Epithelial cell of umbilical artery (primary cell): ENCODE data around the gene MPP3. TPM values are rescaled to one million over a fixed set of nuclear protein-coding genes. Genes with fewer than 3 reads are reported as not detected.

Experiments used
- total RNA-seq: library from RNA; depleted of rRNA; stranded (reverse); fragments of >200 nt; gene quantifications from 2 replicates; pipeline ENCODE4 v1.2.3, GENCODE V29; 2014

The MPP3 gene, protein sequence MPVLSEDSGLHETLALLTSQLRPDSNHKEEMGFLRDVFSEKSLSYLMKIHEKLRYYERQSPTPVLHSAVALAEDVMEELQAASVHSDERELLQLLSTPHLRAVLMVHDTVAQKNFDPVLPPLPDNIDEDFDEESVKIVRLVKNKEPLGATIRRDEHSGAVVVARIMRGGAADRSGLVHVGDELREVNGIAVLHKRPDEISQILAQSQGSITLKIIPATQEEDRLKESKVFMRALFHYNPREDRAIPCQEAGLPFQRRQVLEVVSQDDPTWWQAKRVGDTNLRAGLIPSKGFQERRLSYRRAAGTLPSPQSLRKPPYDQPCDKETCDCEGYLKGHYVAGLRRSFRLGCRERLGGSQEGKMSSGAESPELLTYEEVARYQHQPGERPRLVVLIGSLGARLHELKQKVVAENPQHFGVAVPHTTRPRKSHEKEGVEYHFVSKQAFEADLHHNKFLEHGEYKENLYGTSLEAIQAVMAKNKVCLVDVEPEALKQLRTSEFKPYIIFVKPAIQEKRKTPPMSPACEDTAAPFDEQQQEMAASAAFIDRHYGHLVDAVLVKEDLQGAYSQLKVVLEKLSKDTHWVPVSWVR
- total RNA-seq, result 5.5 and 6.8 TPM in 2 replicates

DNA sequence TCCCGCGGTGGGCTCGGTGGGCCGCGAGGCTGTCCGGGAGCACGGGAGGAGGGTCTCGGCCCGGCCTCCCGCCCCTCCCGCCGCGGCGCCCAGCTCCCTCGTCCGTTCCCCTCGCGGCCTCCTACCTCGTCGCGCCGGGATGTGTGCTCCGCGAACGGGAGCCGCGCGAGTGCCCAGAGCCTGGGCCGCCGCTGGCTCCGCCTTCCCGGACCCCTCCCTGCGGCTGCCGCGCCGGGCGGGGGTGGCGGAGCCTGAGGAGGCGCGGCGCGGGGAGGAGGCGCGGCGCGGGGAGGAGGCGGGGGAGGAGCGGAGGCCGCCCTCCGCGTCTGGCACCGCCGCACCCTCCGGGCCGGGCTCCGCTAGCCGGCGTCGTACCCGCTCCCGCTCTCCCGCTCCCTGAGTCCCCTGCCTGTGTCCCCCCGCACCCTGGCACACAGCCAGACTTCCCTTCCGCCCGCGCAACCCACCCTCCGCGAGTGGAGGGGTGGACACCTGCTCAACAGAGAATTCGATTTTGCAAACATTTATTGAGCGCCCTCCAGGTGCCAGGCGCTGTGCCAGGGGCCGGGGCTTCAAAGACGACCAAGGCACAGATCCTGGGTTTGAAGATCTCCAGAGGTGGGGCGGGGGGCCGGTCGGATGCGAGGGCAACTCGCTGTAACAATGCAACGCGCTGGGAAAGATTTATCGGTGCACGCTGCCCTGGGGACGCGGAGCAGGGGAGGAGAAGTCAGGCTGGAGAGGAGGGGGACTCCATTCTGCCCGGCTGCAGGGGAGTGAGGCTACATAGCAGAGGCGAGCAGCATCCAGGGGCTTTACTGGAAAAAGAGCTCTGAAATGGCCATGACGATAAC lies at the start of gene MPP3:
TSS of gene MPP3 (minus strand) at position 171 of the 854 bp plus-strand sequence. CDS start 1,240 bp downstream, outside the sequence.

DNA sequence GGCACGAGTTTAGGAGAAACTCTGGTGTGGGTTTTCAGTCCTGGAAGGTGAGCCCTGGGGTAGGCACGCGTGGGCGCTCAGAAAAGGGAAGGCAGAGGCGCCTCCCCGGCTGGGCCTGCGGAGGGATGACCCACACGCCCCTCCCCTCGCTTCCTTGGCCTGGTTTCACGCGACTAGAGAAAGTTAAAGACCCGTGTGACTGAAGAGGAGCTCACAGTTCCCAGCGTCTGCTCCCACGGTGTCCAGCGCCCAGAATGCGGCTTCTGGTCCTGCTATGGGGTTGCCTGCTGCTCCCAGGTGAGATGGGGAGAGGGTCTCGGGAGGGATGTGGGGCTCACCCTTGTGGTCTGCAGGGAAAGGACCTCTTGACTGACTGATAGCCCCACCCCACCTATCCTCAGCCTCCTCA lies 14.0 kb upstream of the MPP3 start, which contains the start of gene CD300LG:
TSS of gene CD300LG (plus strand) at position 214 of the 409 bp plus-strand sequence. CDS start at position 255, 41 bp downstream.

DNA sequence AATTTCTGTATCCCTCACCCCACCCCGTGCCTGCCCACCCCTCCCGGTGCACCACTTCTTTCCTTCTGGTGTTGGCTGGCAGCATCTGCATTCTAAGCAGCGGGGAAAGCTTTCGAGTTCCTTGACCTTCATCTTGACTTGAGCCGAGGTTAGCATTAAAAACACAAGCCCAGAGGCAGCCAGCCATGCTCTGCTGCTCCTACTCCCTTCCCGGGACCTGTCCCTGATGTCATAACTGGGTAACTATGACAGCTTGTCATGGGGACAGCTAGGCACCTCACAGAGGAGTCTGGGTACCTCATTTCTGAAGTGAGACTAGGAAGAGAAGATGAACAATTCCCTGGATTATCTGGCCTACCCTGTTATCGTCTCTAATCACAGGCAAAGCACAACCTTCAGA lies 52.8 kb downstream of the MPP3 start, which contains the start of gene CFAP97D1:
TSS of gene CFAP97D1 (plus strand) at position 301 of the 400 bp plus-strand sequence. CDS start at position 329, 28 bp downstream.

DNA sequence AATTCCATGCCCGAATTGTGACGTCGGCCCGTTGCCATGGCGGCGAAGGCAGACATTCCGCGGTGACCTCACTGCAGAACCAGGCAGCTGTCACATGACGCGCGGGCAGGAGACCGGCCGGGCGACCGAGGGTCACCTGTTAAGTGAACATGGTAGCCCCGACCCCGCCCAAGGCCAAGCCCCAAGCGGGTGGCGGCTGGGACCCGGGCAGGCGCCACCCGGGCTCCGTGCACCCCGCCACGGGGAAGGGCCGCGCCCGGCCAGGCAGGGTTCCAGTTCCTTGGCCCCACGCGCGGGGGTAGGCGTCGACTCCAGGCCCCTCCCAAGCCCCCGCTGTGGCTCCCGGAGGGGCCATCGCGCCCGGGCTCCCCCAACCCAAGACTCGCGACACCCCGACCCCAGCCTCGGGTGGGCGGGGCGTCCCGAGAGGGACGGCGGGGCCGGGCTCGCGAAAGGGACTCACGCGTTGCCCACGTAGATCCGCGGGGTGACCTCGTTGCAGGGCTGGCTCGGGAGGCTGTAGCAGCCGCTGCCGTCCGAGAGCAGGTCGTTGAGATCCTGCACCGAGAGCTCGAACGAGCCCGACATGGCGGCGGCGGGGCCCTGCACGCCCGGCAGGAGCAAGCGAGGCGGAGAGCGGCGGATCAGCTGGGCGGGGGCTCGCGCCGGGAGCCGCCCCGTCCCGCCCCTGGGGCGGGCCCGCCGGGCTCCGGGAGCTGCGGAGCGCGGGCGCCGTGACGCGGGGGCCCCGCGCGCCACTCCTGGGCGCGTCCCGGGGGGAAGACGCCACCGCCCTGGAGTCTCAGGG lies 54.4 kb downstream of the MPP3 start, which contains the start of gene DUSP3:
TSS of gene DUSP3 (minus strand) at position 641 of the 808 bp plus-strand sequence. CDS start at position 588, 53 bp downstream.

DNA sequence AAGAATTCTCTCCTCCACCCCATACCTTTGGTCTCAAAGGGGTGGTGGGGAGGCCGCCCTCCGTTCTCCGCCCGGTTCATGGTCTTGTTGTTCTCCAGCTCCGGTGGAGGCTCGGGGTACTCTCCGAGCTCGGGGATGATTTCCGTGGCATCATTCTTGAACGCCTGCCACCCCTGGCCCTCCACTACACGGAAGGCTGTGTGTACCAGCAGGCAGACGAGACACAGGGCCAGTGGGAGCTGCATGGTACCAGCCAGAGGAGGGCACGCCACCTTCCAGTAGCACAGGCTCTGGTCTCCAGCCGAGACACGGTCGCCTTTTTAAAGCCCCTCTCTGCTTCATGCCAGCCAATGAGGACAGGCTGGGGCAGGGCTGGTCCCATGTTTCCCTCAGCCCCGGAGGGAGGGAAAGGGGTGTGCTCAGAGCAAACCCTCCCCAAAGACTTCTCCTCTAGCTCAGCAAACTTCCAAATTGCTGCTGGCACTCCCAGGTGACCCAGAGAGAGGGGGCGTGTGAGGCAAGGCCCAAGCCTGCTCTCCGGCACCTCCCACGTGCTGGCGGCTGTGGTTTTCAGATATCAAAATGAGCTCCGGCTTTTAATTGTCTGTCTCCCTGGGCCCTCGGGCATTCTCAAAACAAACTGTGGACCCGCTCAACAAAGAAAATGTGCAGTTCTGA lies 74.3 kb downstream of the MPP3 start, which contains the start of gene SOST:
TSS of gene SOST (minus strand) at position 295 of the 678 bp plus-strand sequence. CDS start at position 245, 50 bp downstream.

Other genes starting within 250 kb of the MPP3 start
- gene MEOX1, start 171.2 kb downstream of the MPP3 start, total RNA-seq, result not detected in 2 replicates
- gene SOST, start 74.4 kb downstream of the MPP3 start, total RNA-seq, result not detected in 2 replicates
- 33.8 and 49.7 TPM in 2 replicates for gene DUSP3, start 54.2 kb downstream of the MPP3 start, total RNA-seq
- not detected in 2 replicates for gene CFAP97D1, start 52.7 kb downstream of the MPP3 start, total RNA-seq
- not detected in 2 replicates for gene CD300LG, start 14.0 kb upstream of the MPP3 start, total RNA-seq
- 0.97 and 1.7 TPM in 2 replicates for gene MPP2, start 74.4 kb upstream of the MPP3 start, total RNA-seq
- not detected in 2 replicates for gene PPY, start 109.3 kb upstream of the MPP3 start, total RNA-seq
- not detected in 2 replicates for gene PYY, start 120.8 kb upstream of the MPP3 start, total RNA-seq
- 3.2 and 13.4 TPM in 2 replicates for gene NAGS, start 171.5 kb upstream of the MPP3 start, total RNA-seq
- 83.3 and 104 TPM in 2 replicates for gene TMEM101, start 181.8 kb upstream of the MPP3 start, total RNA-seq
- 33.0 and 35.4 TPM in 2 replicates for gene LSM12, start 233.5 kb upstream of the MPP3 start, total RNA-seq
- 18.2 and 20.5 TPM in 2 replicates for gene G6PC3, start 237.6 kb upstream of the MPP3 start, total RNA-seq